ENCODE data around the gene SSH2.

DNA sequence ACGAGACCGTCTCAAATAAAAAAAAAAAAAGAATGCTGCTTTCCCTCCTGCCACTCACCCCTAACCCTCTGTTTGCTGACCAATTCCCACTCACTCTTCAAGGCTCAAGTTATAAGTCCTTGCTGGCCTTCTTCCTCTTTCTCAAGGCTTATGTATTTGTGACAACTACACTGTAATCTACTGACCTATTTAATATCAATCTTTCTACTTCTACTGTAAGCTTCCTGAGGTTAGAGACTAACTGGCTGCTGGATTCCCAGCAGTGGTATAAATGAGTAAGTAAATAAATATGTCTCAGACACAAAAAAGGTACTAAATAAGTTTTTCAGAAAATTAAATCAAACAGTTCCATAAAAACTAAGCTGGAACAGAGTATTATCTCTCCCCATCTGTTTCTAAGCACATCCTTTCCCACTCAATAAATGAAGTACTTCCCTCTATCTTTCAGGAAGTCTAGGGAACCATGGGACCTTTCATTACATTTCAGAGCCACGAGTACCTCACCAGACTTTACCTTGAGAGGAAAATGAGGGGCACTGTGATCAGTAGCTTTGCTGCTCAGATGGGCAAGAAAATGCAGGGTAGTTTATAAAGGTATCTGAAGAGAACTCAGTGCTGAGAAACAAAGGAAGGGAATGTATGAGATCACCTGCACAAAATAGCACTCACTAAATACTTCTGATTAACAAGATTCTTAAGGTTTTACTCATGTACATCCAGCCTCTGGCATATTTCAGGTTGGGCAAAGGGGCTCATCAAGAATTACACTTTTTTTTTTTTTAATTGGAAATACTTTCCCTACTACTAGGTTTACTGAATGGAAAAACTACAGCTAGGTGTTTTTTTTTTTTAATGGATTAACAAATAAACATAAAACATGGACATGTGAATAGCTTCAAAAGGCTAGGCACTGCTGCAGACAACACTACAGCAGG lies 10.8 kb downstream of the SSH2 start:
- TF ChIP-seq ZNF138 (tag by site-specific recombination; IDR thresholded peaks at IDR 0.05; ENCODE audit: borderline replicate concordance) (no peak), ZNF558 (tag by site-specific recombination; IDR thresholded peaks at IDR 0.05) (no peak)

Data from HEK293 (cell line).